Common myeloid progenitor, CD34-positive (primary cell): ENCODE measurements around the gene PGP.

Source experiments
- CTCF ChIA-PET: fragments of 350-600 bp; sonication (Branson Sonifier 250); formaldehyde crosslinking; loops from one replicate; lab custom pipeline; 2021; ENCODE audit warnings: antibody characterized with exemption; lab: Charles Lee
- POLR2A ChIA-PET: fragments of 350-600 bp; sonication (Branson Sonifier 250); formaldehyde crosslinking; loops from one replicate; lab custom pipeline; 2021; ENCODE audit warnings: antibody characterized with exemption; lab: Charles Lee
- DNase-seq, 3 donors: peaks; one replicate each; pipeline versions ENCODE4 v3.0.0 to v3.0.0-alpha.2; 2013
- H3K27ac ChIP-seq, 2 experiments: 1 replicate in 1 of 2; 2 replicates in 1 of 2; pipeline ENCODE4 v1.7.0; 2013; ENCODE audit warnings: inconsistent platforms in 2 of 2, low read length in 2 of 2, mild to moderate bottlenecking in 2 of 2, low read depth in 1 of 2, moderate library complexity in 1 of 2; ENCODE audit not compliant: severe bottlenecking in 2 of 2, insufficient read depth in 1 of 2, poor library complexity in 1 of 2
- H3K27me3 ChIP-seq, 5 experiments: replicated peaks in 2 of 5; 1 replicate in 3 of 5; 2 replicates in 2 of 5; pipeline versions ENCODE4 v1.6.1 to v1.7.0; 2013; ENCODE audit warnings: low read length in 4 of 5, mild to moderate bottlenecking in 2 of 5, moderate library complexity in 2 of 5, inconsistent platforms in 1 of 5; ENCODE audit not compliant: insufficient read depth in 5 of 5, control insufficient read depth in 4 of 5
- H3K36me3 ChIP-seq, 4 experiments: 1 replicate in 2 of 4; 2 replicates in 2 of 4; pipeline versions ENCODE4 v1.6.1 to v1.7.0; 2013; ENCODE audit warnings: low read length in 3 of 4, control low read depth in 1 of 4, mild to moderate bottlenecking in 1 of 4; ENCODE audit not compliant: control insufficient read depth in 4 of 4, insufficient read depth in 4 of 4
- H3K4me1 ChIP-seq, 4 experiments: 1 replicate in 3 of 4; 2 replicates in 1 of 4; pipeline versions ENCODE4 v1.6.1 to v1.7.1; 2013; ENCODE audit warnings: low read length in 3 of 4, mild to moderate bottlenecking in 3 of 4, control low read depth in 1 of 4, inconsistent platforms in 1 of 4, moderate library complexity in 1 of 4; ENCODE audit not compliant: control insufficient read depth in 4 of 4, insufficient read depth in 4 of 4; ENCODE audit errors: control extremely low read depth in 1 of 4
- H3K4me3 ChIP-seq, 7 experiments: 1 replicate in 4 of 7; 2 replicates in 3 of 7; pipeline versions ENCODE4 v1.5.1 to v1.7.0; 2013; ENCODE audit warnings: mild to moderate bottlenecking in 7 of 7, low read length in 6 of 7, moderate library complexity in 6 of 7, inconsistent platforms in 2 of 7, low read depth in 2 of 7, control low read depth in 1 of 7; ENCODE audit not compliant: insufficient read depth in 4 of 7, control insufficient read depth in 1 of 7; ENCODE audit errors: extremely low read depth in 1 of 7
- H3K9me3 ChIP-seq, 5 experiments: 1 replicate in 4 of 5; 2 replicates in 1 of 5; pipeline versions ENCODE4 v1.6.1 to v1.7.1; 2013; ENCODE audit warnings: low read length in 4 of 5, mild to moderate bottlenecking in 2 of 5, inconsistent platforms in 1 of 5, low read depth in 1 of 5, moderate library complexity in 1 of 5; ENCODE audit not compliant: control insufficient read depth in 4 of 5, insufficient read depth in 2 of 5; ENCODE audit errors: control extremely low read depth in 1 of 5
- WGBS: methylation state at CpG from one replicate; pipeline ENCODE4 v1.1.5; 2013; ENCODE audit not compliant: insufficient coverage; 5-methylcytosine and 5-hydroxymethylcytosine counted together

The PGP gene

DNA sequence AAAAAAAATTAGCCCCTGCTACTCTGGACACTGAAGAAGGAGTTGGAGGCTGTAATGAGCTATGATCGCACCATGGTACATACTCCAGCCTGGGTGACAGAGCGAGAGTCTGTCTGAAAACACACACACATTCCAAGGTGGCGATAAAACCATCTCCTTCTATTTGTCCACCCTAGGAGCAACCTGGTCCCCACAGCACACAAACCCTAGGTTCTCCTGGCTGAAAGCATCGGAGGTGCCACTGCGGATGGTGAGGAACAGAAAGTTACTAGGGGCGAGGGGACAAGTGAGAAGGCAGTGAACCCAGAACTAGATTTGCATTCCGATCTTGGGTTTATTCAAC is 38.1 kb upstream of the PGP start:
- POLR2A ChIA-PET, result interaction anchor here (2.0 kb wide), 1 partner anchor 105 kb away, joined by 4 read pairs; the partner anchor contains the start of gene RAB26
- Histone ChIP-seq H3K9me3 (no peaks in the 10 kb centered on the region), H3K4me1 (peaks cover 3 to 19% (median 14%) of the 10 kb centered on the region in 4 experiments), H3K27me3 (no peaks in the 10 kb centered on the region), H3K27ac (peak overlapping the region in 1 of 2 experiments; percentile 15), H3K36me3 (peaks cover 7 to 53% (median 38%) of the 10 kb centered on the region in 4 experiments), H3K4me3 (no peak overlapping the region)
- DNase-seq, result no peak
- WGBS, result 100% methylated on average over 3 of the region's 7 CpGs
- CTCF ChIA-PET, result interaction anchor here (0.6 to 2.2 kb wide), 6 partner anchors 9 to 249 kb away, joined by 3 to 12 read pairs (median 4); partner anchors contain the start of gene DNASE1L2

- Histone ChIP-seq H3K4me1 (peaks cover 3 to 19% (median 14%) of the 10 kb centered on the region in 4 experiments), H3K36me3 (peaks cover 7 to 43% (median 28%) of the 10 kb centered on the region in 4 experiments), H3K4me3 (peak within 1 kb of the TSS; percentile 63 to 87 (median 75)), H3K9me3 (no peaks in the 10 kb centered on the region), H3K27me3 (no peaks in the 10 kb centered on the region), H3K27ac (peak within 1 kb of the TSS; percentile 46 to 81)
- ChIA-PET CTCF (interaction anchor here (0.9 to 2.2 kb wide), 17 partner anchors 8 to 250 kb away, joined by 3 to 12 read pairs (median 4); partner anchors contain the start of gene DNASE1L2), POLR2A (interaction anchor here (0.9 to 2.0 kb wide), 4 partner anchors 16 to 104 kb away, joined by 3 to 4 read pairs (median 3); partner anchors contain the start of genes DNASE1L2, RAB26 and TRAF7)
- peak; percentile 84 to 91 (median 85) for DNase-seq
- 3% methylated on average over 84 of the region's 88 CpGs for WGBS
Measured at GRCh38 chr16:2251296-2252111, 36.9 kb upstream of the PGP start, which contains the start of gene ECI1. Gene ECI1, minus strand, starts transcription at chr16:2251587. Its CDS starts 21 bp downstream, at chr16:2251566.

- Histone ChIP-seq H3K36me3 (peaks cover 11 to 43% (median 29%) of the 10 kb centered on the region in 4 experiments), H3K27me3 (no peaks in the 10 kb centered on the region), H3K4me1 (peaks cover 3 to 19% (median 14%) of the 10 kb centered on the region in 4 experiments), H3K4me3 (peak overlapping the region; percentile 63 to 87 (median 75)), H3K9me3 (no peaks in the 10 kb centered on the region), H3K27ac (peak overlapping the region in 1 of 2 experiments; percentile 81)
- WGBS, result 16% methylated on average over 20 of the region's 35 CpGs
- peak; percentile 18 to 61 (median 53) for DNase-seq
- CTCF ChIA-PET, result interaction anchor here (0.9 to 2.2 kb wide), 12 partner anchors 11 to 228 kb away, joined by 3 to 12 read pairs (median 3); no protein-coding TSS in a partner anchor
- POLR2A ChIA-PET, result interaction anchor here (0.9 to 2.0 kb wide), 4 partner anchors 15 to 103 kb away, joined by 3 to 5 read pairs (median 4); partner anchors contain the start of genes DNASE1L2, RAB26 and TRAF7
Measured at GRCh38 chr16:2250652-2251295, 36.1 kb upstream of the PGP start.

- H3K36me3 ChIP-seq, result peaks cover 10 to 46% (median 34%) of the 10 kb centered on the region in 4 experiments
- CTCF ChIA-PET, result interaction anchor here (0.6 to 1.8 kb wide), 2 partner anchors 10 to 346 kb away, joined by 4 to 6 read pairs; no protein-coding TSS in a partner anchor
- 93% methylated on average over 18 of the region's 18 CpGs for WGBS
Measured at GRCh38 chr16:2246301-2246885, 31.8 kb upstream of the PGP start.

DNA sequence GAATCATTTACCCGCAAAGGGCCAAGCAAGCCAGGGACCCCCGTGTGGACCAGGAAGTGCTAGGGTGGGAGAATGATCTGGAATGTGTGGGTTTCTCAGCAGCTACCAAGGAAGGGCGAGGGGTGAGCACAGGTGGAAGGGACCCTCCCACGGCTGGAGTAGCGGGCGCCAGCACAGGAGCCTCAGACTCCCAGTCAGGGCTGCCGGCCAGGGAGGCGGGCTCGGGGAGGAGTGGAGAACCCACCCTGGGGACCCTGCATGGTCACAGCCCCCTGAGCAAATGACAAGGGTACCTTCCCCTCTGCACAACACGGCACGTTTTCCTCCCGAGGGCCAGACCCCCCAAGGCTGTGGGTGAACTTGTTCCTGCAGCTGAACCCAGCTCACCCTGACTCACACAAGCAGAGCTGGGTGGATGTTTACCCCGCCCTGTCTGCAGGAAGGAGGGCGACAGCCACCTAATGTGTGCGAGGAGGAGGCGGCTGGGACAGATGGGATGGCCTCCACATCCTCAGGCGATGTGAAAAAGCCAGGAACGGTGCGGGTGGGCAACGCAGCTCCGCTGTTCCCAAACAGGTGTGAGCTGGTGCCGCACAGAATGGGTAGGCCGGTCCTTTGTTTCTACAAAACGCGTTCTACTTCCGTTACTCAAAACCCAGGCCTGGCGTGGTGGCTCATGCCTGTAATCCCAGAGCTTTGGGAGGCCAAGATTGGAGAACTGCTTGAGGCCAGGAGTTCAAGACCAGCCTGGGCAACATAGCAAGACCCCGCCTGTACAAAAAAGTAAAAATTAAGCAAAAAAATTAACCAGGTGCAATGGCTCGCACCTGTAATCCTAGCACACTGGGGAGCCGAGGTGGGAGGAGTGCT is 30.5 kb upstream of the PGP start:
- 97% methylated on average over 30 of the region's 30 CpGs for WGBS
- H3K4me3 ChIP-seq, result no peak overlapping the region
- no peak for DNase-seq
- peaks cover 0 to 3% (median under 1%) of the 10 kb centered on the region in 4 experiments for H3K4me1 ChIP-seq
- no peaks in the 10 kb centered on the region for H3K27me3 ChIP-seq
- ChIA-PET CTCF (interaction anchor here (1.0 kb wide), 1 partner anchor 224 kb away, joined by 3 read pairs; no protein-coding TSS in a partner anchor), POLR2A (no interaction called here)
- H3K27ac ChIP-seq, result no peak overlapping the region
- peaks cover 10 to 46% (median 34%) of the 10 kb centered on the region in 4 experiments for H3K36me3 ChIP-seq
- no peaks in the 10 kb centered on the region for H3K9me3 ChIP-seq

More at GRCh38 chr16:2246301-2246885, 31.8 kb upstream of the PGP start:
- DNase-seq, result no peak
- POLR2A ChIA-PET, result no interaction called here
- Histone ChIP-seq H3K27me3 (no peaks in the 10 kb centered on the region), H3K27ac (no peak overlapping the region), H3K9me3 (no peaks in the 10 kb centered on the region), H3K4me1 (peaks cover 3 to 10% (median 6%) of the 10 kb centered on the region in 4 experiments), H3K4me3 (no peak overlapping the region)

DNA sequence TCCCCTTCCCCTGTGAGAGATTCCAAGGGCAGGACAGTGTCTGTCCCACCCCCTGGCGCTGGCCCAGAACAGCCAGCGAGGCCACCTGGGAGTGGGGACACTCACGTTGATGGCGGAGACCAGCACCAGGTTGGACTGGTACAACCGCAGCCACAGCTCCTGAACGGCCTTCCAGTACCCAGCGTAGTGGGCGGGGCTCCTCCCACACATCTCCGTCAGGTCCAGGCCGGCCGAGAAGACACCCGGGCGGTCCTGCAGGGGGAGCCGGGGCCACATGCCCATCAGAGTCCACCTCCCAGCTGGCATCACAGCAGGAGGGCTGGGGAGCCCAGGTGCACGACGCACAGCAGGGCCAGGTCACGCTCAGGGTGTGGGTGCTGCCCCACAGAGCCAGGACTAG is 29.7 kb upstream of the PGP start:
- WGBS, result 98% methylated on average over 17 of the region's 17 CpGs
- H3K36me3 ChIP-seq, result peaks cover 10 to 48% (median 34%) of the 10 kb centered on the region in 4 experiments
- no peaks in the 10 kb centered on the region for H3K27me3 ChIP-seq
- ChIA-PET CTCF (interaction anchor here (1.0 kb wide), 1 partner anchor 225 kb away, joined by 3 read pairs; no protein-coding TSS in a partner anchor), POLR2A (no interaction called here)
- no peak overlapping the region for H3K27ac ChIP-seq
- H3K4me1 ChIP-seq, result no peaks in the 10 kb centered on the region
- H3K9me3 ChIP-seq, result no peaks in the 10 kb centered on the region
- no peak for DNase-seq
- no peak overlapping the region for H3K4me3 ChIP-seq
